Thoracic aorta (tissue), 2 donors: Measurements from ENCODE around the gene OTOR. TPM values are rescaled to one million over a fixed set of nuclear protein-coding genes. Genes with fewer than 3 reads are reported as not detected.

Experiments used
- ATAC-seq: fragments of 150-250 bp; one replicate; pipeline ENCODE4 v1.8.0; 2017; ENCODE audit warnings: low read depth; ENCODE audit not compliant: insufficient number of reproducible peaks, low FRiP score
- DNase-seq: peaks from one replicate; pipeline ENCODE4 v3.0.0-alpha.2; 2020; ENCODE audit warnings: low spot score
- H3K27ac ChIP-seq, 2 donors: fragments of 200-600 bp; sonication (generic); 1 replicate in 1 of 2; 2 replicates in 1 of 2; pipeline ENCODE4 v1.5.1; 2016; ENCODE audit warnings: mild to moderate bottlenecking in 2 of 2, moderate library complexity in 2 of 2
- H3K27me3 ChIP-seq: fragments of 200-600 bp; sonication (generic); replicated peaks from 2 replicates; pipeline ENCODE4 v1.6.0; 2016; ENCODE audit warnings: mild to moderate bottlenecking; ENCODE audit not compliant: insufficient read depth
- H3K36me3 ChIP-seq: fragments of 200-600 bp; sonication (generic); one replicate; pipeline ENCODE4 v1.5.1; 2016
- H3K4me1 ChIP-seq, 2 donors: fragments of 200-600 bp; sonication (generic); 1 replicate in 1 of 2; 2 replicates in 1 of 2; pipeline versions ENCODE4 v1.5.1 to v1.6.0; 2016; ENCODE audit warnings: low read depth in 2 of 2, mild to moderate bottlenecking in 1 of 2; ENCODE audit not compliant: control insufficient read depth in 1 of 2
- H3K4me3 ChIP-seq: fragments of 200-600 bp; sonication (generic); 2 replicates; pipeline ENCODE4 v1.5.1; 2016; ENCODE audit warnings: mild to moderate bottlenecking
- H3K9me3 ChIP-seq: fragments of 200-600 bp; sonication (generic); 2 replicates; pipeline ENCODE4 v1.5.1; 2016
- CTCF ChIP-seq: fragments of 200-600 bp; sonication (generic); IDR thresholded peaks from one replicate; pipeline ENCODE4 v1.5.1; 2019; ENCODE audit warnings: antibody characterized with exemption
- total RNA-seq, 2 donors: library from RNA; depleted of rRNA; stranded (reverse); fragments of >200 nt; gene quantifications; one replicate each; pipeline versions ENCODE4 v1.1.0 to v1.2.3, GENCODE V29; 2016

Gene OTOR
- total RNA-seq, 2 donors from 2014 or later: not detected

GRCh38 chr20:16745204-16745603 is 3.0 kb upstream of the OTOR start:
- H3K27me3 ChIP-seq: no peaks in the 10 kb centered on the region
- H3K4me3 ChIP-seq: no peak overlapping the region
- no peak overlapping the region for H3K27ac ChIP-seq
- no peaks in the 10 kb centered on the region for H3K9me3 ChIP-seq
- H3K36me3 ChIP-seq: peaks cover 10% of the 10 kb centered on the region
- H3K4me1 ChIP-seq: no peaks in the 10 kb centered on the region
- TF ChIP-seq CTCF: no peak
- no peak for DNase-seq
- ATAC-seq: no peak

- Histone ChIP-seq H3K4me1 (no peaks in the 10 kb centered on the region), H3K27me3 (no peaks in the 10 kb centered on the region), H3K4me3 (no peak overlapping the region), H3K27ac (no peak overlapping the region), H3K36me3 (peaks cover under 1% of the 10 kb centered on the region), H3K9me3 (no peaks in the 10 kb centered on the region)
- ATAC-seq (no peak), DNase-seq (no peak)
- TF ChIP-seq CTCF: no peak
These were observed 807 bp upstream of the OTOR start for GRCh38 chr20:16747291-16747811.

- no peak for DNase-seq
- Histone ChIP-seq H3K27ac (no peak overlapping the region), H3K4me1 (no peaks in the 10 kb centered on the region), H3K27me3 (no peaks in the 10 kb centered on the region), H3K4me3 (no peak overlapping the region), H3K36me3 (no peaks in the 10 kb centered on the region), H3K9me3 (no peaks in the 10 kb centered on the region)
- TF ChIP-seq CTCF: no peak
- no peak for ATAC-seq
These were observed 1.4 kb downstream of the OTOR start for GRCh38 chr20:16749573-16749972.

- H3K9me3 ChIP-seq: no peaks in the 10 kb centered on the region
- no peaks in the 10 kb centered on the region for H3K4me1 ChIP-seq
- ATAC-seq (no peak), DNase-seq (no peak)
- no peak for TF ChIP-seq CTCF
- H3K4me3 ChIP-seq: no peak overlapping the region
- H3K27me3 ChIP-seq: no peaks in the 10 kb centered on the region
- H3K36me3 ChIP-seq: no peaks in the 10 kb centered on the region
- no peak overlapping the region for H3K27ac ChIP-seq
These were observed 3.9 kb downstream of the OTOR start for GRCh38 chr20:16752082-16752481.

- DNase-seq: no peak
- Histone ChIP-seq H3K36me3 (no peaks in the 10 kb centered on the region), H3K27me3 (no peaks in the 10 kb centered on the region), H3K27ac (no peak overlapping the region), H3K4me1 (no peaks in the 10 kb centered on the region), H3K9me3 (no peaks in the 10 kb centered on the region), H3K4me3 (no peak overlapping the region)
- TF ChIP-seq CTCF: no peak
- ATAC-seq: no peak
These were observed 4.7 kb downstream of the OTOR start for GRCh38 chr20:16752901-16753300.
